Activated CD4-positive, CD25-positive, alpha-beta regulatory T cell (primary cell): ENCODE measurements around the gene GLTPD2.
"Not testable (repeated sequence)": the region's sequence is repeated elsewhere in the genome, so short reads cannot be mapped to it uniquely, and the experiment has no call there.

ENCODE experiments used
- DNase-seq, 4 experiments: peaks; one replicate each; lab custom pipeline; 2025; lab: John Stamatoyannopoulos, UW

The GLTPD2 gene

DNA sequence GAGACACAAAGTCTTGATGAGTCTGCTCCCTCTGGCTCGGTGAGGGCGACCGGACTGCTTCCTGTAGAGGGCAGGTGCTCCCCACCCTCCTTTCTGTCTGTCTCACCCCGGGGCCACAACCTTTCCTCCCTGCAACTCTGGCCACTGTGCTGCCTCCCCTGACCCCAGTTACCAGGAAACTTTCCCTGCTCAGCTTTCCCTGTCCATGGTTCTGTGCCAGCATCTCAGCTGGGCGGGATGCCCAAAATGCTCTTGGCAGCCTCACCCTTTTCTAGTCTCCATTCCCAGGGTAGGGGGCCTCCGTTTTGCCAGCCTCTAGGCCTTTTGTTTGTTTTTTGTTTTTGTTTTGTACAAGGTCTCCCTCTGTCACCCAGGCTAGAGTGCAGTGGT, 19.6 kb downstream of the GLTPD2 start:
- no peak for DNase-seq

DNA sequence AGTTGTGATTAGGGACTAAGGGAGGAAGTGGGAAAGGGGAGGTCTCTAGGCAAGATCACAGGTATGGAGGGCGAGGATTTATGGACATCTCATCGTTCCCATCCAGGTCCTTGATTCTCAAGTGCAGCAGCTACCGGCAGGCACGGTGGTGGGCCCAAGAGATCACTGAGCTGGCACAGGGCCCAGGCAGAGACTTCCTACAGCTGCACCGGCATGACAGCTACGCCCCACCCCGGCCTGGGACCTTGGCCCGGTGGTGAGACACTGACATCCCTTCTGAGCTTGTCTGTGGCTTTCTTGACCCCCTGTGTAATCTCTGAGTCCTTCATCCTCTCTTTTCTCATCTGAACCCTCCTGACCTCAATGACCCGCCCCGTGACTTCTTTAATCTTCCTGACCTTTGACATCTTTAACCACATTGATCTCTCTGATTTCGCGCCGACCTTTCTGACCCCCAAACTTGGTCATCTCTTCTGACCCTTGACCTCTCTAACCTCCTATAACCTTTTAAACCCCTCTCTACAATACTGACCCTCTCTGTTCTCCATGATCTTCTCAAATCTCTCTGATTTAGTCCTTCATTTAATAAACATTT, 22.0 kb downstream of the GLTPD2 start:
- no peak for DNase-seq

DNA sequence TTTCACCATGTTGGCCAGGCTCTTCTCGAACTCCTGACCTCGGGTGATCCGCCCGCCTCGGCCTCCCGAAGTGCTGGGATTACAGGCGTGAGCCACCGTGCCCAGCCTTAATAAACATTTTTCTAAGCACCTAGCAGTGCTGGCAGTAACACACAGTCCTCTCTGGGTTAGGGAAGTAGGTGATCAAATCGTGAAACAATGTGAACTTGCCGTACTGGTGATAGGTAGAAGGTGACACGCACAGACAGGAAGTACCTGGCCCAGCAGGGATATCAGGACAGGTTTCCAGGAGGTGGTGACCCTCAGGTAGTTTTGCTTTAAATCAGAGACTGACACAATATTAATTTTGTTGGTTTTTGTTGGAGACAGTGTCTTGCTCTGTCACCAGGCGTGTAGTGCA, 22.7 kb downstream of the GLTPD2 start:
- DNase-seq, result no peak

DNA sequence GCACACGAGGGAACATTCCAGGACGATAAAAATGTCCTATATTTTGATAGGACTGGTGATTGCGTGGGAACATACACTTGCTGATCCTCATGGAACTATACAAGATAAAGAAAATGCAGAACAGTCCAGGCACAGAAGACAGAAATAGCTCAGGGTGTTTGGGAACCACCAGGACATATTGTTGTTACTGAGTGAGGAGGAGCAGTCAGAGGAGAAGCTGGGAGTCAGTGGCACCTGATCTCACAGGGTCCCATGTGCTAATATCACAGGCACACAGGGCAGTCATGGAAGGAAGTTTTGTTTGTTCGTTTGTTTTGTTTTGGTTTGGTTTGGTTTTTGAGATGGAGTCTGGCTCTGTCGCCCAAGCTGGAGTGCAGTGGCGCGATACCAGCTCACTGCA, 23.9 kb downstream of the GLTPD2 start:
- DNase-seq, result no peak

DNA sequence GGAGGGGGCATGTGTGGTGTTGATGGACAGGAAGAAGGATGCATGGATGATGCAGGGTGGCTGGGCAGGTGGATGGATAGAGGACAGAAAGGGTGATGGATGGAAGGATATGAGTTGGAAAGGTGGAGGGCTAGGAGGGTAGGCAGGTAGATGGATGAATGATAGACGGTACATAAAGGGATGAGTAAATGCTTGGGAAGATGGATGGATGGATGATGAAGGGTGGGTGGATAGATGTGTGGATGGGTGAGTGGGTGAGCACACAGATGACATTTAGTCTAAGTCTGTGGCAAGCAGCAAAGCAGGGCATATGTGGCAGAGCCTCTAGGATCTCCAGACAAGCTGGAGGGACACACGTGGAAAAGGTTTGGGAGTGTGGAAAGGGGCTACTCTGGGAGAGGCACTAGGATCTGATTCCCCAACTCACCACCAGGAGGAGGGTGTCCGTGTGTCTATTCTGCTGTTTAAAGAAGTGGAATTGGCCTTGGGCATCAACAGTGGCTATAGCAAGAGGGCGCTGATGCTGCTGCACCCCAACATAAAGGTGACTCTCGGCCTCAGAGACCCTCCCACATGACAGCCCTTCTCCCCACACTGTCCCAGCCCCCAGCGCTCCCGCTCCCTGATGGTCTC, 26.4 kb downstream of the GLTPD2 start:
- no peak for DNase-seq

DNA sequence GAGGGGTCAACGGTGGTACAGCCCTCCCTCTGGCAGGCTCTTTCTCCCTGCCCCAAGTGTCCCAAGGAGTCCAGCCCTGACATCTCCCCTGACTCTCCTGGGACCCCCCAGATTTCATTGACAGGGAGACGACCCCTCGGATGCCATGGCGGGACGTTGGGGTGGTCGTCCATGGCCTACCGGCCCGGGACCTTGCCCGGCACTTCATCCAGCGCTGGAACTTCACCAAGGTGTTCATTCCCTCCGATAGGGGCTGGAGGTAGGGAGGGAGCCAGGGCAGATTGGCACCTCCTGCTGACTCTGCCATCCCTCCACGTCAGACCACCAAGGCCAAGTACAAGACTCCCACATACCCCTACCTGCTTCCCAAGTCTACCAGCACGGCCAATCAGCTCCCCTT, 28.1 kb downstream of the GLTPD2 start:
- no peak for DNase-seq

DNA sequence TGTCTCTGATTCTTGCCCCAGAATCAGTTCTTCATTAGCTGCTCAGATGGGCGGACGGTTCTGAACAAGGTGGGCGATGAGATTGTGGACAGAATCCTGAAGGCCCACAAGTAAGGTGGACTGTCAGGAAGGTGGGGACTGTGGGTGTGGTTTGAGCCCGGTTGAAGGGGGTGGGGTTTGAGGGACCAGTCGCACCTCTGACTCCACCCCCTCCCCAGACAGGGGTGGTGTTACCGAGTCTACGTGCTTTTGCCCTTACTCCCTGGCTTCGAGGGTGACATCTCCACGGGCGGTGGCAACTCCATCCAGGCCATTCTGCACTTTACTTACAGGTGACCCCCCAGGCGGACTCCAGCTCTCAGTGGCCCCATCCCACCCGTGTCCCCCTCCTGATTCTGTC, 29.5 kb downstream of the GLTPD2 start:
- no peak for DNase-seq

DNA sequence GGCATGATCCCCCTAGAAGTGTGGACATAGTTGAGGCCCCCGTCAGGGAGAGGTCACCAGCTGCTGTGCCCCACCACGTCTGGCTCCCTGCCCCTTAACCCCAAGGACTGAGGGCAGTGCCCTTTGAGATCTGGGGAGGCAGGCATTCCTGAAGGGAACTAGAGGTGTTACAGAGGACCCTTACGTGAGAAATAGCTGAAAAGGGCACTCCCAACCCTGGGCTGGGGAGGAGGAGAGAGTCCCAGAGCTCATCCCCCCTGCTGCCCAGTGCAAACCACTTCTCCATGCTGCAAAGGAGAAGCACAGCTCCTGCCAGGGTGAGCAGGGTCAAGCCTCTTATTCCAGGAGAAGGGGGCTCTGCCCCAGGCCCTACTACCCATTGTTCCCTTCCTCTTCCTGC, 34.1 kb downstream of the GLTPD2 start:
- DNase-seq, result no peak

DNA sequence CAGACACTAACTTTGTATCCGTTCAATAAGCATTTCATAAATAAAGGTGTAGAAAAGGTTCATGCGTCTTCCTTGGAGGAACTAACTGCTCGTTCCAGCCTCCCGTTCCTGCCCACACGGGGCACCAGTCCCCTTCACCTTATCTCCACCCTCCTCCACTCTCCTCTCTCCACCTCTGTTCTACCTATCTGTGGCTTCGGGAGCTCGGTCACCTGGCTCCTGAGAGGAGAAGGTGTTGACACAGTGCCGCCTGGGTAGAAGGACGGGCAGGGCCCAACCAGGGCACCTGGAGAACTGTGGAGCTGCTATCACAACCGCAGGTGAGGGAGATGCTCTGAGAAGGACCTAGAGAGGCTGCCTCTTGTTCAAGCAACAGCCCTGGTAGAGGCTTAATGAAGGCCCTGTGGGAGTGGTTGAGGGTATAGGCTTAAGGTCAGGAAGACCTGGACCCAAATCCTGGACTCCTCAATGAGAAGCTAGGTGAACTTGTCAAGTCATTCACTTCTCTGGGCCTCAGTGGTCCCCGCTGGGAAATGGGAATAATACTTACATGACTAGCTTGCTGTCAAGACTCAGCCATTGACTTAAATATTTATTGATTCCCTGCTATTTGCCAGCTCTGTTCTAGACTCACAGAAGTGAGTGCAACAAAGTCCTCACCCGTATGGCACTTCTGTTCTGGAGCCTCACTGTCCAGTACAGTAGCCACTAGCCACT, 34.8 kb downstream of the GLTPD2 start:
- no peak for DNase-seq

DNA sequence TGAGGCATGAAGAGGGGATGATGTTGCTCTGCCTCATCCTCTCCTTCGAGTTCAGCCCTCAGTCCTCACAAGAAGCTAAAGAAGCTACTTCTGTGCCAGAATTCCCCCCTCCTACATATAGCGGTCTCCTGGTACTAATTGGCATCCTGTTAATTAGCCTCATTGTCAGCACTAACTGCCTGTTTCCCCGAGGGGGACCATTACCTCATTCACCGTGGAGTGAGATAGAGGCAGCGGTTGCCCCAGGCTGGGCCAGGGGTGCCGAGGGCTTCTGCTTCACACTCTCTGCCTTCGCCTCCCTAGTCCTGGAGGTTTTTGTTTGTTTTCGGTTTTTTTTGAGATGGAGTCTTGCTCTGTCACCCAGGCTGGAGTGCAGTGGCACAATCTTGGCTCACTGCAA, 38.6 kb downstream of the GLTPD2 start:
- no peak for DNase-seq

DNA sequence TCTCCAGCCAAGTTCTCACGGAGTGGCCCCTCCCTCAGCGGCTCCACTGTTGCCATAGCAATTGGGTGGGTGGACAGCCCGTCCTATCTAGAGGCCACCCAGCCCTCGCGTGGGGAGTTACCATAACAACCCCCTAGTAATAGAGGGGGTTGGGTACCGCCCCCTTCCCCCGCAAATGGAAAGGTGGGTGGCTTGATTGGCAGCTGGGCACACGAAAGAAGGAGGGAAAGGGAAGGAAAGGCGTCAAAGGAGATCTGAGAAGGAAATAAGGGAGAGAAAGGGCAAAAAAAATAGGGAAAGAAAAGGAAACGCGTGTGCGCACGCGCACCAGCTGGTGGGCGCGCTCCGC, 44.0 kb downstream of the GLTPD2 start:
- DNase-seq, result not testable (repeated sequence)

DNA sequence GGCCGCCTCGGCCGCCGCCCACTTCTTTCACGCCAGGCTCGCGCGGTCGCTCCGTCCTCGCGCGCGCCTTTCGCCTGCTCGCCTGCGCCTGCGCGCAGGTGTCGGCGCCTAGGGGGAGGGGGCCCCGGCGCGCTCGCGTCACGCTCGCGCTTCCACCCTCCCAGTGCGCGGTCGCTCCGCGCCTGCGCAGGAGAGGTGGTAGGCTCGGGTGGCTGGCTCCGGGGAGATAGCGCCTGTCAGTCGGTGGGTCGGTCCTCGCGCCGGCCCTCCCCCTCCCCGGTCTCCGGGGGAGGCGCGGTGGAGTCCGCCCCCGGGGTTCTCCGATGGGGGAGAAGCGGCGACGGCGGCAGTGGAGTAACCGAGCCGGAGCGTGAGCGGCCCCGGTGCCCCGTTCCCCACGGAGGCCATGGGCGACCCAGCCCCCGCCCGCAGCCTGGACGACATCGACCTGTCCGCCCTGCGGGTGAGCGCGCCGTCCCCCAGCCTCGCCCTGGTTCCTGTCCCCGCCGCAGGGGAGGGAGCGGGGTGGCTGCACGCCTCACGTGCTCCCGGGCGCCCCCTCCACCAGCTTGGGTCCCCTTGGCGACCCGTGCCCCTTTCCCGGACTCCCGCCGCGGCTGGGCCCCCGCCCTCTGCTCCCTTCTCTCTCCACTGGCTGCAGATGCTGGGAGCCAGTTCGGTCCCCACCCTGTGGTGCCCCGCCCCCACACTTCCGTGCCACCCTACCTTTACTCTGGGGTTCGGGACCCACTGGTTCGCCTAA, 44.6 kb downstream of the GLTPD2 start, which contains the start of gene MINK1:
MINK1 (plus strand) TSS at position 163 of the 763 bp plus-strand sequence; CDS start at position 407, 244 bp downstream.
- DNase-seq, result peak; percentile 70 to 85 (median 75)

DNA sequence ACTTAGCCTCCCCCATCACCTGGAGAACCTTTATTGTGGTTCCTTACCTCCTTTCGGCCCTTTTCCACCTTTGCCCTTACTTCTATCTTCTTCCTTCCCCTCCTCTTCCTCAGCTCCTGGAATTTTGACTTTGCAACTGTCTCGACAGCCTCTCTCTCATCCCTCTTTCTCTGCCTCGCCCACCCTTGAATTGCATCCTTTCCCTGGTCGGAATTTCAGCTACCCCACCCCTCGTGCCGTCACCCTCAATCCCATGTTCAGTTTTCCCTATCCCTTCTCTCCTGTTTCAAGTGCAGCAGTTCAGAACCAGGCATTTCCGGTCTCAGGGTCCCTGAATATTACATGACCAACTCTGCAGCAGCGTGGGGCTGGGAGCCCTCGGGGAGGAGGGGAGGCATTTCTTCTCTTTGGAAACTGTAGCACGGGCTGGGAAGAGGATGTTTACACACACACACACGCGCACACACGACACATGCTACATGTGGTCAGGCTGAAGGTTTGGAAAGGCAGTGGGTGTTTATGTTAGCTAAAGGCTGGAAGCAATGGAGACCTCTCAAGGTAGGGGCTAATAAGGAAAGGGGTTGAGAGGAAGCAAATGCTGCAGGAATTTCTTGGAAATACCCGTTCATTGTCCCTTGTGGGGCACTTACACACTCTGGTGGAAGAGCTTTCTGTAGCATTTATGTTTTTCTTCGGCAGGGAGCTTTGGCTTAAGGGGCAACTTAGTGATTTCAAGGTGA, 45.3 kb downstream of the GLTPD2 start:
- DNase-seq, result no peak

DNA sequence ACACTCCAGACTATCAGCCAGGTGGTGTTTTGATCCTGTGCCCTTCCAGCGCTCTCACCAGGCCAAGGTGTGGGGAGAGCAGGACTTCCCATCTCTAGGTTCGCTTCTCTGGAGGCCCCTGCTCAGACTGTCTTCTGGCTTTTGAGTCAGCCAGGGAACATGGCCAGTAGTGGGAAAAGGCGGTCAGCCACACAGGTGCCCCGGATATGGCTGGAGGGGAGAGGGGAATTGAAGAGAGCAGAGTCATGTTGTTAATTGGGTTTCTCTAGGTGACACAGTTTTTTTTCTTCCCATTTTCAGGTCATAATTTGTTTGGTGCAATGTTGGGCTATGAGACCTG, 45.9 kb downstream of the GLTPD2 start:
- DNase-seq, result no peak

DNA sequence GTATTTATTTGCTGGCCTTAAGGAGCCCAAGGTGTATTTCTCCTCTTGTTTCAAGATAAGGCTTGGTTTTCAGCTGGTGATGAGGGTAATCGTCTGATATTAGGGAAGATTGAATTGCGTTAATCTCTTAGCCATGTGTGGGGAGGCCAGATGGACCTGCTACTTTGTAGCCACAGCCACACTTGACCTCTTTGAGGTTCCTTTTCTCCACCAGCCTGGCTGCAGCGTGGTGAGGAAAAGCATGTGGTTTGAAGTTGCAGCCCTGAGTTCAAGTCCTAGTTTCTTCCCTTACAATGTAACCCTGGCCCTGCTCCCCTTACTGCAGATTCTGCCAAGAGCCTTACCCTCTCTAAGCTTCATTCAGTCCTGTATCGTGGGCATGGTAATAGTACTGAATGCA, 47.5 kb downstream of the GLTPD2 start:
- DNase-seq, result no peak

DNA sequence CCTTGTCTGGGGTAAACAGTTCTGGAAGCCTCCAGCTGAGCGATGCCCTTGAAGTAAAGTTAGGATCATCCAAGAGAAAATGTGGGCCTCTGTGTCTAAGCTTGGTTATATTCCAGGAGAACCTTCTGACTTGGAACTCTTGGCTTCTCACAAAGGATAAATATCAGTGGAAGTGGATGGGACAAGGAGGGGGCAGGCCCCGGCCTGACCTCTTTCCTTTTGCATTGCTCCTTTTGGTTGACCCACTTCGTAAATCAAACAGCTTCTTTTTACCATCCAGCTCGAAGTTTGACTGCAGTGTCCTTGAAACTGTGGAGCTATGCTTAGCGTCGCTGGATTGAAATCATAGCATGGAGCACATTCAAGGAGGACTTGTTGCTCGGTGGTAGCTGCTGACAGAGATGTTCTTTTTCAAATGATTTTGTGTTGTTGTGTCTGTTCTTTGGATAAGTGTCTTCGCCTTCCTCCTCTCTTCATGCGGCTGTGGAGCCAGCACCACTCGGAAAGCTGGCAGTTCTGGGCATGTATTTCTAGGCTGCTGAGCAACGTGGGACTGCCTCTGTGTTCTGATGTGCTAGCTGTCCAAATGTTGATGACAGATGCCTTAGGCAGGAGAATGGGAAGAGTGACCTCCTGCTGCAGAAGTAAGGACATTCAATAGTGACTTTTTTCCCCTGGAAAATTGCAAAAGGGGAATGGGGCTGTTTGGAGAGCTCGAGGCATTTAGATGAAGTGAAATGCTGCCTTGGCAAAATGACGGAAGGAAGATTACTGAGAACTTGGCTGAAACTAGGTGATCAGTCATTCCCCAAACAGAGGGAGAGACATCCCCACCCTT, 48.9 kb downstream of the GLTPD2 start:
- DNase-seq, result no peak

DNA sequence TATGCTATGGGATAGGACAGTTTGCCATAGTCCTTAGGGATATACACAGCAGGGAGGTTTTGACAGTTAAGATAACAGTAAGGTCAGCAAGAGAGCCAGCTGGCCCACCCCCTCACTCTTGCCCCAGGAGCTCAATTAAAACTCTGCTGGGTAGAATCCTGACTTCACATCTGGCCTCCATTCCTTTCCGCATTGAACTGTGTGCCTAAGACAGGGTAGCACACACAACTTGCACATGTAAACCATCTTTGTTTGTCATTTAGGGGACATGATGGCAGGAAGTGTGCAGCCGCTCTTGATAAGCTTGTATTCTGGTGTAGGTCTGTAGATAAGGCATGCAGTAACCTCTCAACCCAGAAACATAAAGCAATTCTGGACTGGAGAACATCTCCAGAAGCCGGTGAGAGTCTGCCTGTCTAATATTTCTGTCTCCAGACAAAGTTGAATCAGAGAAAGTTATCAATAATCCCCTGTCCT, 49.6 kb downstream of the GLTPD2 start:
- no peak for DNase-seq

DNA sequence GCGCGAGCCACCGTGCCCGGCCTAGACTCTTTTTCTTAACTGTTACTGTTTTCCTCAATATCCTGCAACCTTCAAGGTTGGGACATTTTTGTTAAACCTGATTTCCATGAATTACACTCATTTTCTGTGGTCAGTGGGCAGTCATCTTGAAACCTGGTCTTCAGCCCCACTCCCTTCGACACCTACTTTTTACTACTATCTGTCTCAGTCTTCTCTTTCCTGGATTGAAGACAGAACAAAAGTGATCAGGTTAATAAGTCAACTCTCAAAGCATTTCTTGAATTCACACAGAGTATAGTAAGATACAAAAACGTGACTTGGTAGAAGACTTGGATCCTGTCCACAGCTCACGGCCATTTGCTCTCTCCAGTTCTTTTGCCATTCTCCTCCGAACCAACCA, 50.5 kb downstream of the GLTPD2 start:
- no peak for DNase-seq
